ENCODE measurements around the gene PIK3CG. TPM values are rescaled to one million over a fixed set of nuclear protein-coding genes. Genes with fewer than 3 reads are reported as not detected.

The PIK3CG gene
- total and polyA plus RNA-seq, 7 donors = 0.92 to 6.4 (median 4.2) TPM

GRCh38 chr7:106883456-106884026 is 18.5 kb downstream of the PIK3CG start:
- DNase-seq = no peak
- H3K9me3 ChIP-seq = no peaks in the 10 kb centered on the region
- no peaks in the 10 kb centered on the region for H3K36me3 ChIP-seq
- no peaks in the 10 kb centered on the region for H3K4me1 ChIP-seq
- 74 to 83% methylated on average over 2 of the region's 2 CpGs for WGBS, 2 donors
- intact Hi-C loops (cut with DNase I) = no loop called here
- H3K4me3 ChIP-seq = no peak overlapping the region
- TF ChIP-seq EP300 (IDR thresholded peaks at IDR 0.05) (no peak), CTCF (IDR thresholded peaks at IDR 0.05) (no peak), POLR2A (IDR thresholded peaks at IDR 0.05) (no peak), POLR2AphosphoS5 (IDR thresholded peaks at IDR 0.05) (no peak)
- no peak overlapping the region for H3K27ac ChIP-seq
- H3K27me3 ChIP-seq = no peaks in the 10 kb centered on the region

GRCh38 chr7:106885652-106886051 is 20.6 kb downstream of the PIK3CG start:
- TF ChIP-seq POLR2A (IDR thresholded peaks at IDR 0.05) (no peak), EP300 (IDR thresholded peaks at IDR 0.05) (no peak), POLR2AphosphoS5 (IDR thresholded peaks at IDR 0.05) (no peak), CTCF (IDR thresholded peaks at IDR 0.05) (no peak)
- Histone ChIP-seq H3K27me3 (no peaks in the 10 kb centered on the region), H3K4me1 (no peaks in the 10 kb centered on the region), H3K4me3 (no peak overlapping the region), H3K9me3 (no peaks in the 10 kb centered on the region), H3K36me3 (no peaks in the 10 kb centered on the region), H3K27ac (no peak overlapping the region)
- 88 to 95% methylated on average over 4 of the region's 4 CpGs for WGBS, 2 donors
- intact Hi-C loops (cut with DNase I) = no loop called here
- no peak for DNase-seq

GRCh38 chr7:106887421-106887820 is 22.3 kb downstream of the PIK3CG start:
- no peak for DNase-seq
- no peaks in the 10 kb centered on the region for H3K36me3 ChIP-seq
- H3K4me3 ChIP-seq = no peak overlapping the region
- no peaks in the 10 kb centered on the region for H3K27me3 ChIP-seq
- no peaks in the 10 kb centered on the region for H3K9me3 ChIP-seq
- intact Hi-C loops (cut with DNase I) = no loop called here
- H3K27ac ChIP-seq = no peak overlapping the region
- WGBS, 2 donors = 14 to 33% methylated on average over 1 of the region's 1 CpG
- no peak for TF ChIP-seq POLR2A (IDR thresholded peaks at IDR 0.05)
- no peak for TF ChIP-seq EP300 (IDR thresholded peaks at IDR 0.05)
- no peak for TF ChIP-seq CTCF (IDR thresholded peaks at IDR 0.05)
- TF ChIP-seq POLR2AphosphoS5 (IDR thresholded peaks at IDR 0.05) = peak in 1 of 4 donors; percentile 23
- peaks cover 0 to 6% (median 0%) of the 10 kb centered on the region in 4 donors for H3K4me1 ChIP-seq

GRCh38 chr7:106888204-106888603 is 23.1 kb downstream of the PIK3CG start:
- Histone ChIP-seq H3K4me3 (no peak overlapping the region), H3K27me3 (no peaks in the 10 kb centered on the region), H3K9me3 (no peaks in the 10 kb centered on the region), H3K27ac (no peak overlapping the region), H3K36me3 (no peaks in the 10 kb centered on the region), H3K4me1 (peaks cover 0 to 9% (median 0%) of the 10 kb centered on the region in 4 donors)
- 95% methylated on average over 5 of the region's 5 CpGs for WGBS, 2 donors
- no peak for DNase-seq
- intact Hi-C loops (cut with DNase I) = no loop called here
- TF ChIP-seq CTCF (IDR thresholded peaks at IDR 0.05) = no peak
- no peak for TF ChIP-seq EP300 (IDR thresholded peaks at IDR 0.05)
- TF ChIP-seq POLR2AphosphoS5 (IDR thresholded peaks at IDR 0.05) = no peak
- no peak for TF ChIP-seq POLR2A (IDR thresholded peaks at IDR 0.05)

GRCh38 chr7:106890952-106891351 is 25.9 kb downstream of the PIK3CG start:
- no peak for DNase-seq
- peaks cover 0 to 9% (median 0%) of the 10 kb centered on the region in 4 donors for H3K4me1 ChIP-seq
- TF ChIP-seq POLR2A (IDR thresholded peaks at IDR 0.05) (no peak), CTCF (IDR thresholded peaks at IDR 0.05) (no peak), POLR2AphosphoS5 (IDR thresholded peaks at IDR 0.05) (no peak), EP300 (IDR thresholded peaks at IDR 0.05) (no peak)
- no peaks in the 10 kb centered on the region for H3K9me3 ChIP-seq
- no peaks in the 10 kb centered on the region for H3K36me3 ChIP-seq
- no peaks in the 10 kb centered on the region for H3K27me3 ChIP-seq
- H3K4me3 ChIP-seq = no peak overlapping the region
- WGBS, 2 donors = 93 to 94% methylated on average over 2 of the region's 2 CpGs
- intact Hi-C loops (cut with DNase I) = no loop called here
- H3K27ac ChIP-seq = no peak overlapping the region
